SK-N-SH treated with all-trans-retinoic acid at 6 μM for 48 hours (cell line): ENCODE results near the gene DERA.

Experiments
- ATAC-seq: fragments of 200-7000 bp; cut with Tn5 transposase; 3 replicates; pipeline ENCODE4 v1.9.1; 2020; ENCODE audit warnings: mild to moderate bottlenecking, moderate library complexity
- ARNTL ChIP-seq: fragments of 450-650 bp; formaldehyde crosslinking; IDR thresholded peaks from 2 replicates; pipeline ENCODE4 v1.5.0; 2020; ENCODE audit warnings: low read depth, mild to moderate bottlenecking, moderate library complexity, borderline replicate concordance
- CSDC2 ChIP-seq: fragments of 250-450 bp; sonication (Bioruptor Pico); IDR thresholded peaks from 2 replicates; pipeline ENCODE4 v1.5.0; 2020; ENCODE audit warnings: mild to moderate bottlenecking, moderate library complexity
- ESRRG ChIP-seq: fragments of 250-450 bp; sonication (Bioruptor Pico); IDR thresholded peaks from 2 replicates; pipeline ENCODE4 v1.6.1; 2021; ENCODE audit warnings: mild to moderate bottlenecking
- GLIS3 ChIP-seq: fragments of 250-450 bp; sonication (Bioruptor Pico); IDR thresholded peaks from 2 replicates; pipeline ENCODE4 v1.5.0; 2020; ENCODE audit warnings: mild to moderate bottlenecking, moderate library complexity
- ISL1 ChIP-seq: fragments of 250-450 bp; sonication (Bioruptor Pico); IDR thresholded peaks from 2 replicates; pipeline ENCODE4 v2.1.2; 2022; ENCODE audit warnings: mild to moderate bottlenecking, moderate library complexity
- OSR1 ChIP-seq: fragments of 250-450 bp; sonication (Bioruptor Pico); IDR thresholded peaks from 2 replicates; pipeline ENCODE4 v1.8.0; 2022; ENCODE audit warnings: moderate library complexity, mild to moderate bottlenecking, inconsistent platforms
- PPARA ChIP-seq: fragments of 250-450 bp; sonication (Bioruptor Pico); IDR thresholded peaks from 2 replicates; pipeline ENCODE4 v1.5.0; 2020; ENCODE audit warnings: mild to moderate bottlenecking, borderline replicate concordance
- RARB ChIP-seq: fragments of 250-450 bp; sonication (Bioruptor Pico); IDR thresholded peaks from 2 replicates; pipeline ENCODE4 v1.8.0; 2021; ENCODE audit warnings: mild to moderate bottlenecking, moderate library complexity
- SNAI2 ChIP-seq: fragments of 250-450 bp; sonication (Bioruptor Pico); IDR thresholded peaks from 2 replicates; pipeline ENCODE4 v1.5.0; 2020; ENCODE audit warnings: mild to moderate bottlenecking, moderate library complexity
- ZC3H10 ChIP-seq: fragments of 250-450 bp; sonication (Bioruptor Pico); IDR thresholded peaks from 2 replicates; pipeline ENCODE4 v1.5.1; 2021; ENCODE audit warnings: mild to moderate bottlenecking, moderate library complexity
- ZFP30 ChIP-seq: fragments of 450-650 bp; formaldehyde crosslinking; IDR thresholded peaks from 2 replicates; pipeline ENCODE4 v1.5.0; 2022; ENCODE audit warnings: mild to moderate bottlenecking, moderate library complexity
- ZNF565 ChIP-seq: fragments of 450-650 bp; formaldehyde crosslinking; conservative IDR thresholded peaks from 2 replicates; pipeline ENCODE4 v1.5.0; 2020; ENCODE audit warnings: low read depth, mild to moderate bottlenecking, moderate library complexity
- ZNF70 ChIP-seq: fragments of 450-650 bp; formaldehyde crosslinking; IDR thresholded peaks from 2 replicates; pipeline ENCODE4 v1.5.0; 2020; ENCODE audit warnings: mild to moderate bottlenecking, moderate library complexity
- ZNF8 ChIP-seq: fragments of 450-650 bp; formaldehyde crosslinking; IDR thresholded peaks from 2 replicates; pipeline ENCODE4 v1.5.0; 2020; ENCODE audit warnings: mild to moderate bottlenecking, moderate library complexity
- TF ChIP-seq, protein P1 (sequence below): fragments of 250-450 bp; sonication (Bioruptor Pico); IDR thresholded peaks from 2 replicates; pipeline ENCODE4 v1.5.1; 2020; ENCODE audit warnings: low read depth, mild to moderate bottlenecking, moderate library complexity
- TF ChIP-seq, protein P2 (sequence below): fragments of 250-450 bp; sonication (Bioruptor Pico); IDR thresholded peaks from 2 replicates; pipeline ENCODE4 v1.8.0; 2021; ENCODE audit warnings: low read depth, mild to moderate bottlenecking, moderate library complexity, borderline replicate concordance
- TF ChIP-seq, protein P3 (sequence below): fragments of 250-450 bp; sonication (Bioruptor Pico); IDR thresholded peaks from 2 replicates; pipeline ENCODE4 v1.8.0; 2020; ENCODE audit warnings: mild to moderate bottlenecking, moderate library complexity, borderline replicate concordance
- TF ChIP-seq, protein P4 (sequence below): fragments of 250-450 bp; sonication (Bioruptor Pico); IDR thresholded peaks from 2 replicates; pipeline ENCODE4 v1.5.0; 2020; ENCODE audit warnings: mild to moderate bottlenecking, moderate library complexity
- TF ChIP-seq, protein P5 (sequence below): fragments of 250-450 bp; sonication (Bioruptor Pico); IDR thresholded peaks from 2 replicates; pipeline ENCODE4 v1.5.1; 2021; ENCODE audit warnings: mild to moderate bottlenecking, moderate library complexity

DERA gene

DNA sequence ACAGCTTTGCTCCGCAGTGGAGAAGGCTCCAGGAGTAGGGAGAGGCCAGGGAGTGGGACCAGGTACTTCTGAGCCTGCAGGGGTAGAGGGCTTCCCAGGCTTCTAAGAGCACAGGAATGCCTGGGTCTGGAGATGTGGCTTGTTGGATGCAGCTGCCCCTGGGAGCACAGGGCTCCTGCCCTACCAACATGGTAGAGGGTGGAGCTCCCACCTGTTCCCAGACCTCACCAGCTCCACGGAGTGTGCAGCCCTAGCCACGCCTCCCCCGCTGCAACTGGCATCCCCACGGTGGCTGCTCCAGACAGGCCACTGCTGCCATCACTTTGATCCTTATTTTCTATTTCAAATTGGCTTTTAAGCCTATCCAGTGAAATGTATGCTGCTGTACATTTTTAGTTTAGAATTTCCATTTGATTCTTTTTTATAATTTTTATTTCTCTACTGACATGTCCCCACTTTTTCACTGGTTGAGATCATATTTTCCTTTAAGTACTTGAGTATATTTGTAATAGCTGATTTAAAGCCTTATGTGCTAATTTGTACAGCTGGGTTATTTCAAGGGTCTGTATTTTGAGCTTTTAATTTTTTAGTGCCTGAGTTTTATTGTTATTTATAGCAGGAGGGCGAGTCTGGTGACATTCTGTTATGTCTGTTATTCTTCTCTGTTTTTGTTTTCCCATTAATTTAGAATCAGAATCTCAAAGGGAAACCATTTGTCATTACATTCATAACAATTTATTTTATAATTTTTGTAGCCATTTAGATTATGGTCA is 78.0 kb downstream of the DERA start:
- TF ChIP-seq, protein P1, sequence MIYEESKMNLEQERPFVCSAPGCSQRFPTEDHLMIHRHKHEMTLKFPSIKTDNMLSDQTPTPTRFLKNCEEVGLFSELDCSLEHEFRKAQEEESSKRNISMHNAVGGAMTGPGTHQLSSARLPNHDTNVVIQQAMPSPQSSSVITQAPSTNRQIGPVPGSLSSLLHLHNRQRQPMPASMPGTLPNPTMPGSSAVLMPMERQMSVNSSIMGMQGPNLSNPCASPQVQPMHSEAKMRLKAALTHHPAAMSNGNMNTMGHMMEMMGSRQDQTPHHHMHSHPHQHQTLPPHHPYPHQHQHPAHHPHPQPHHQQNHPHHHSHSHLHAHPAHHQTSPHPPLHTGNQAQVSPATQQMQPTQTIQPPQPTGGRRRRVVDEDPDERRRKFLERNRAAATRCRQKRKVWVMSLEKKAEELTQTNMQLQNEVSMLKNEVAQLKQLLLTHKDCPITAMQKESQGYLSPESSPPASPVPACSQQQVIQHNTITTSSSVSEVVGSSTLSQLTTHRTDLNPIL (CRISPR knock-in tag) = no peak
- TF ChIP-seq, protein P2, sequence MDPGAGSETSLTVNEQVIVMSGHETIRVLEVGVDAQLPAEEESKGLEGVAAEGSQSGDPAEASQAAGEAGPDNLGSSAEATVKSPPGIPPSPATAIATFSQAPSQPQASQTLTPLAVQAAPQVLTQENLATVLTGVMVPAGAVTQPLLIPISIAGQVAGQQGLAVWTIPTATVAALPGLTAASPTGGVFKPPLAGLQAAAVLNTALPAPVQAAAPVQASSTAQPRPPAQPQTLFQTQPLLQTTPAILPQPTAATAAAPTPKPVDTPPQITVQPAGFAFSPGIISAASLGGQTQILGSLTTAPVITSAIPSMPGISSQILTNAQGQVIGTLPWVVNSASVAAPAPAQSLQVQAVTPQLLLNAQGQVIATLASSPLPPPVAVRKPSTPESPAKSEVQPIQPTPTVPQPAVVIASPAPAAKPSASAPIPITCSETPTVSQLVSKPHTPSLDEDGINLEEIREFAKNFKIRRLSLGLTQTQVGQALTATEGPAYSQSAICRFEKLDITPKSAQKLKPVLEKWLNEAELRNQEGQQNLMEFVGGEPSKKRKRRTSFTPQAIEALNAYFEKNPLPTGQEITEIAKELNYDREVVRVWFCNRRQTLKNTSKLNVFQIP = no peak
- TF ChIP-seq OSR1 (CRISPR knock-in tag) (no peak), RARB (no peak), SNAI2 (CRISPR knock-in tag) (no peak), ZNF70 (no peak), PPARA (CRISPR knock-in tag) (no peak)
- no peak for ATAC-seq

DNA sequence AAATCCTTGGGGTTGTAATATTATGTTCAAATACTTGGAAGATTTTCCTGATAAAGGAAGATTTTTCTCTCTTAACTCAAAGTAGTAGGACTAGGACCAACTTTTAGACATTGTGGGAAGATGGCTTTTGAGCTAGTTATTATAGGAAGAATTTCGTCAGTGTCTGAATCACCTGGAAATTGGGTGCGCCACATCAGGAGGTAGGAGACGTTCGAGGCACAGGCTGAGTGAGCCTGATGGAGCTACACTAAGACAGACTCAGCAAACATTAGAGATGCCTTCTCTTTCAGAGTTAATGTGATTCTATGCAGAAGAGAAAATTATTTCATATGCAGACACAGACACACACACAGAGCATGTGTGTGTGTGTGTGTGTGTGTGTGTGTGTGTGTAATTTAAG is 84.7 kb downstream of the DERA start:
- ATAC-seq = no peak
- TF ChIP-seq, protein P1 (CRISPR knock-in tag) = no peak
- TF ChIP-seq ZNF565 (CRISPR knock-in tag) (no peak), ZNF70 (no peak)
- TF ChIP-seq, protein P3, sequence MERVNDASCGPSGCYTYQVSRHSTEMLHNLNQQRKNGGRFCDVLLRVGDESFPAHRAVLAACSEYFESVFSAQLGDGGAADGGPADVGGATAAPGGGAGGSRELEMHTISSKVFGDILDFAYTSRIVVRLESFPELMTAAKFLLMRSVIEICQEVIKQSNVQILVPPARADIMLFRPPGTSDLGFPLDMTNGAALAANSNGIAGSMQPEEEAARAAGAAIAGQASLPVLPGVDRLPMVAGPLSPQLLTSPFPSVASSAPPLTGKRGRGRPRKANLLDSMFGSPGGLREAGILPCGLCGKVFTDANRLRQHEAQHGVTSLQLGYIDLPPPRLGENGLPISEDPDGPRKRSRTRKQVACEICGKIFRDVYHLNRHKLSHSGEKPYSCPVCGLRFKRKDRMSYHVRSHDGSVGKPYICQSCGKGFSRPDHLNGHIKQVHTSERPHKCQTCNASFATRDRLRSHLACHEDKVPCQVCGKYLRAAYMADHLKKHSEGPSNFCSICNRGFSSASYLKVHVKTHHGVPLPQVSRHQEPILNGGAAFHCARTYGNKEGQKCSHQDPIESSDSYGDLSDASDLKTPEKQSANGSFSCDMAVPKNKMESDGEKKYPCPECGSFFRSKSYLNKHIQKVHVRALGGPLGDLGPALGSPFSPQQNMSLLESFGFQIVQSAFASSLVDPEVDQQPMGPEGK = no peak
- TF ChIP-seq, protein P4, sequence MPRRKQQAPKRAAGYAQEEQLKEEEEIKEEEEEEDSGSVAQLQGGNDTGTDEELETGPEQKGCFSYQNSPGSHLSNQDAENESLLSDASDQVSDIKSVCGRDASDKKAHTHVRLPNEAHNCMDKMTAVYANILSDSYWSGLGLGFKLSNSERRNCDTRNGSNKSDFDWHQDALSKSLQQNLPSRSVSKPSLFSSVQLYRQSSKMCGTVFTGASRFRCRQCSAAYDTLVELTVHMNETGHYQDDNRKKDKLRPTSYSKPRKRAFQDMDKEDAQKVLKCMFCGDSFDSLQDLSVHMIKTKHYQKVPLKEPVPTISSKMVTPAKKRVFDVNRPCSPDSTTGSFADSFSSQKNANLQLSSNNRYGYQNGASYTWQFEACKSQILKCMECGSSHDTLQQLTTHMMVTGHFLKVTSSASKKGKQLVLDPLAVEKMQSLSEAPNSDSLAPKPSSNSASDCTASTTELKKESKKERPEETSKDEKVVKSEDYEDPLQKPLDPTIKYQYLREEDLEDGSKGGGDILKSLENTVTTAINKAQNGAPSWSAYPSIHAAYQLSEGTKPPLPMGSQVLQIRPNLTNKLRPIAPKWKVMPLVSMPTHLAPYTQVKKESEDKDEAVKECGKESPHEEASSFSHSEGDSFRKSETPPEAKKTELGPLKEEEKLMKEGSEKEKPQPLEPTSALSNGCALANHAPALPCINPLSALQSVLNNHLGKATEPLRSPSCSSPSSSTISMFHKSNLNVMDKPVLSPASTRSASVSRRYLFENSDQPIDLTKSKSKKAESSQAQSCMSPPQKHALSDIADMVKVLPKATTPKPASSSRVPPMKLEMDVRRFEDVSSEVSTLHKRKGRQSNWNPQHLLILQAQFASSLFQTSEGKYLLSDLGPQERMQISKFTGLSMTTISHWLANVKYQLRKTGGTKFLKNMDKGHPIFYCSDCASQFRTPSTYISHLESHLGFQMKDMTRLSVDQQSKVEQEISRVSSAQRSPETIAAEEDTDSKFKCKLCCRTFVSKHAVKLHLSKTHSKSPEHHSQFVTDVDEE (CRISPR knock-in tag) = no peak

DNA sequence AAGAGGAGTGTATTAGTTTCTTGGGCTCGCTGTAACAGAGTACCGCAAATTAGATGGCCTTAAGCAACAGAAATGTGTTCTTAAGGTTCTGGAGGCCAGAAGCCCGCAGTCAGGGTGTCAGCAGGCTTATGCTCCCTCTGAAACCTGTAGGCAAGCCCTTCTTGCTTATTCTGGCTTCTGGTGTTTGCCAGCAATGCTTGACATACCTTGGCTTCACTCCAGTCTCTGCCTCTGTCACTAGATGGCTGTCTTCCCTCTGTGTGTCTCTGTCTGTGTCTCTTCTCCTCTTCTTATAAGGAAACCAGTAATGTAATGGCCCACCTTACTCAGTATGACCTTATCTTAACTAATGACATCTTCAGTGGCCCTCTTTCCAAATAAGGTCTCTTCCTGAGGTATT is 85.1 kb downstream of the DERA start:
- ATAC-seq = peak; percentile 76
- TF ChIP-seq ZNF8 (CRISPR knock-in tag) (no peak), ZNF565 (CRISPR knock-in tag) (no peak), ISL1 (CRISPR knock-in tag) (no peak), ZC3H10 (no peak), ESRRG (no peak), ARNTL (CRISPR knock-in tag) (no peak), GLIS3 (CRISPR knock-in tag) (no peak), PPARA (CRISPR knock-in tag) (no peak), CSDC2 (no peak), ZFP30 (CRISPR knock-in tag) (no peak), SNAI2 (CRISPR knock-in tag) (no peak)
- TF ChIP-seq, protein P2 = no peak
- TF ChIP-seq, protein P1 (CRISPR knock-in tag) = no peak
- TF ChIP-seq, protein P5, sequence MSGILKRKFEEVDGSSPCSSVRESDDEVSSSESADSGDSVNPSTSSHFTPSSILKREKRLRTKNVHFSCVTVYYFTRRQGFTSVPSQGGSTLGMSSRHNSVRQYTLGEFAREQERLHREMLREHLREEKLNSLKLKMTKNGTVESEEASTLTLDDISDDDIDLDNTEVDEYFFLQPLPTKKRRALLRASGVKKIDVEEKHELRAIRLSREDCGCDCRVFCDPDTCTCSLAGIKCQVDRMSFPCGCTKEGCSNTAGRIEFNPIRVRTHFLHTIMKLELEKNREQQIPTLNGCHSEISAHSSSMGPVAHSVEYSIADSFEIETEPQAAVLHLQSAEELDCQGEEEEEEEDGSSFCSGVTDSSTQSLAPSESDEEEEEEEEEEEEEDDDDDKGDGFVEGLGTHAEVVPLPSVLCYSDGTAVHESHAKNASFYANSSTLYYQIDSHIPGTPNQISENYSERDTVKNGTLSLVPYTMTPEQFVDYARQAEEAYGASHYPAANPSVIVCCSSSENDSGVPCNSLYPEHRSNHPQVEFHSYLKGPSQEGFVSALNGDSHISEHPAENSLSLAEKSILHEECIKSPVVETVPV (CRISPR knock-in tag) = no peak
- TF ChIP-seq, all 23 proteins: peak for 0
